Effector CD8-positive, alpha-beta T cell (primary cell): ENCODE measurements around the gene PDE4D.

Experiments used
- DNase-seq: peaks from one replicate; lab custom pipeline; 2025; lab: John Stamatoyannopoulos, UW

The PDE4D gene

GRCh38 chr5:59517926-59518585 is 375.5 kb downstream of the PDE4D start:
- no peak for DNase-seq

- no peak for DNase-seq
These were observed 377.4 kb downstream of the PDE4D start for GRCh38 chr5:59516161-59516560.

- no peak for DNase-seq
These were observed 387.1 kb downstream of the PDE4D start for GRCh38 chr5:59506285-59506877.

GRCh38 chr5:59504043-59504442 is 389.5 kb downstream of the PDE4D start:
- no peak for DNase-seq

- DNase-seq, result no peak
These were observed 390.3 kb downstream of the PDE4D start for GRCh38 chr5:59503220-59503619.

- no peak for DNase-seq
These were observed 392.2 kb downstream of the PDE4D start for GRCh38 chr5:59501316-59501715.

GRCh38 chr5:59500014-59500413 is 393.5 kb downstream of the PDE4D start:
- no peak for DNase-seq

- no peak for DNase-seq
These were observed 396.3 kb downstream of the PDE4D start for GRCh38 chr5:59497207-59497606.

GRCh38 chr5:59496524-59497134 is 396.9 kb downstream of the PDE4D start:
- DNase-seq, result no peak

GRCh38 chr5:59491945-59492344 is 401.6 kb downstream of the PDE4D start:
- DNase-seq, result no peak

GRCh38 chr5:59489551-59489950 is 404.0 kb downstream of the PDE4D start:
- no peak for DNase-seq

GRCh38 chr5:59487772-59488729 is 405.5 kb downstream of the PDE4D start:
- DNase-seq, result no peak

GRCh38 chr5:59487068-59487686 is 406.3 kb downstream of the PDE4D start:
- no peak for DNase-seq

GRCh38 chr5:59486508-59486907 is 407.0 kb downstream of the PDE4D start:
- no peak for DNase-seq

GRCh38 chr5:59485629-59486439 is 407.7 kb downstream of the PDE4D start:
- DNase-seq, result no peak

GRCh38 chr5:59485107-59485506 is 408.4 kb downstream of the PDE4D start:
- no peak for DNase-seq

GRCh38 chr5:59484618-59485017 is 408.9 kb downstream of the PDE4D start:
- no peak for DNase-seq

GRCh38 chr5:59483971-59484472 is 409.5 kb downstream of the PDE4D start:
- no peak for DNase-seq

- no peak for DNase-seq
These were observed 414.4 kb downstream of the PDE4D start for GRCh38 chr5:59479086-59479485.

- DNase-seq, result no peak
These were observed 419.2 kb downstream of the PDE4D start for GRCh38 chr5:59474324-59474723.

- no peak for DNase-seq
These were observed 419.9 kb downstream of the PDE4D start for GRCh38 chr5:59473611-59474010.
